ENCODE data around the gene NFE2L2. TPM values are rescaled to one million over a fixed set of nuclear protein-coding genes. Genes with fewer than 3 reads are reported as not detected.
A peak's percentile ranks its signal among the peaks of the same experiment; 100 is the strongest.

The NFE2L2 gene
- total RNA-seq, 4 donors from 2014 or later = 62.0 to 115 (median 72.3) TPM

DNA sequence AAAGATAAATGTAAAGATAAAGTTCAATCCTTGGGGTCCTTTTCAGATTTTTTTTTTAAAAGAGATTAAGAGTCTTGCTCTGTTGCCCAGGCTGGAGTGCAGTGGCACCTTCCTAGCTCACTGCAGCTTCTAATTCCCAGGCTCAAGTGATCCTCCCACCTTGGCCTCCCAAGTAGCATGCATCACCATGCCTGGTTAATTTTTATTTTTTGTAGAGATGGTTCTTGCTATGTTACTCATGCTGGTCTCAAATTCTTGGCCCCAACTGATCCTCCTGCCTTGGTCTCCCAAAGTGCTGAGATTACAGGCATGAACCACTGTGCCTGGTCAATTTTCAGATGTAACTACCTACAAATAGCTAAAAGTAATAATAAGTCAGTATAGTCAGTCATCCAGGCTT is 21.1 kb downstream of the NFE2L2 start:
- no peaks in the 10 kb centered on the region for H3K27me3 ChIP-seq
- peaks cover 95 to 100% (median 99%) of the 10 kb centered on the region in 4 donors for H3K4me1 ChIP-seq
- no peaks in the 10 kb centered on the region for H3K36me3 ChIP-seq
- H3K27ac ChIP-seq (replicated peaks in 1 of 4) = peak overlapping the region; percentile 81 to 91 (median 83)
- no peaks in the 10 kb centered on the region for H3K9me3 ChIP-seq
- no peak overlapping the region for H3K4me3 ChIP-seq
- no peak for TF ChIP-seq POLR2A (IDR thresholded peaks at IDR 0.05; ENCODE audit: low read depth)
- TF ChIP-seq POLR2AphosphoS5 (IDR thresholded peaks at IDR 0.05) = no peak
- no peak for TF ChIP-seq EP300 (IDR thresholded peaks at IDR 0.05)
- TF ChIP-seq, protein P1, sequence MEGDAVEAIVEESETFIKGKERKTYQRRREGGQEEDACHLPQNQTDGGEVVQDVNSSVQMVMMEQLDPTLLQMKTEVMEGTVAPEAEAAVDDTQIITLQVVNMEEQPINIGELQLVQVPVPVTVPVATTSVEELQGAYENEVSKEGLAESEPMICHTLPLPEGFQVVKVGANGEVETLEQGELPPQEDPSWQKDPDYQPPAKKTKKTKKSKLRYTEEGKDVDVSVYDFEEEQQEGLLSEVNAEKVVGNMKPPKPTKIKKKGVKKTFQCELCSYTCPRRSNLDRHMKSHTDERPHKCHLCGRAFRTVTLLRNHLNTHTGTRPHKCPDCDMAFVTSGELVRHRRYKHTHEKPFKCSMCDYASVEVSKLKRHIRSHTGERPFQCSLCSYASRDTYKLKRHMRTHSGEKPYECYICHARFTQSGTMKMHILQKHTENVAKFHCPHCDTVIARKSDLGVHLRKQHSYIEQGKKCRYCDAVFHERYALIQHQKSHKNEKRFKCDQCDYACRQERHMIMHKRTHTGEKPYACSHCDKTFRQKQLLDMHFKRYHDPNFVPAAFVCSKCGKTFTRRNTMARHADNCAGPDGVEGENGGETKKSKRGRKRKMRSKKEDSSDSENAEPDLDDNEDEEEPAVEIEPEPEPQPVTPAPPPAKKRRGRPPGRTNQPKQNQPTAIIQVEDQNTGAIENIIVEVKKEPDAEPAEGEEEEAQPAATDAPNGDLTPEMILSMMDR (IDR thresholded peaks at IDR 0.05) = no peak
- DNase-seq (ENCODE audit: extremely low spot score) = no peak
- intact Hi-C loops (cut with DNase I) = no loop called here

DNA sequence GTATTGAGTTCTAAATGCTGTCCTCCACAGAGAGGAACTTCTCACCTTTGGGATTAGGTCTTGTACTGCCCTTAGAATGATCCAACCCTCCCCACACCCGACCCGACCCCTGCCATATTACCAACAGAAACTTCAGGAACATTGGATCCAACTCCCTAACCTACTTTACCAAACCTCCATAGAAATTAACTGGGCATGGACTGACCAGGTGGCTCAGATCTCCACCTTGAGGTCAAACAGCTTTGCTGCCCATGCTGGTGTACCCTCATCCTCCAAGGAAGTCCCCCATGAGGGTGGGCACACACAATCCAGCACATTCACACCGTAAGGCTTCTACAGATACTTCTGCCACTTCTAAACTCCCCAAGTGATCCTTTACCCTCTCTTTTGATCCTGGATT is 21.5 kb downstream of the NFE2L2 start:
- no peaks in the 10 kb centered on the region for H3K27me3 ChIP-seq
- WGBS = 97% methylated on average over 3 of the region's 3 CpGs
- H3K36me3 ChIP-seq = no peaks in the 10 kb centered on the region
- no peak for DNase-seq (ENCODE audit: extremely low spot score)
- TF ChIP-seq EP300 (IDR thresholded peaks at IDR 0.05) (no peak), POLR2AphosphoS5 (IDR thresholded peaks at IDR 0.05) (no peak), POLR2A (IDR thresholded peaks at IDR 0.05; ENCODE audit: low read depth) (no peak)
- TF ChIP-seq, protein P1 (IDR thresholded peaks at IDR 0.05) = no peak
- H3K9me3 ChIP-seq = no peaks in the 10 kb centered on the region
- H3K4me1 ChIP-seq = peaks cover 95 to 100% (median 99%) of the 10 kb centered on the region in 4 donors
- peak overlapping the region in 2 of 4 donors; percentile 28 to 39 for H3K4me3 ChIP-seq
- intact Hi-C loops (cut with DNase I) = no loop called here
- peak overlapping the region; percentile 81 to 91 (median 83) for H3K27ac ChIP-seq (replicated peaks in 1 of 4)

DNA sequence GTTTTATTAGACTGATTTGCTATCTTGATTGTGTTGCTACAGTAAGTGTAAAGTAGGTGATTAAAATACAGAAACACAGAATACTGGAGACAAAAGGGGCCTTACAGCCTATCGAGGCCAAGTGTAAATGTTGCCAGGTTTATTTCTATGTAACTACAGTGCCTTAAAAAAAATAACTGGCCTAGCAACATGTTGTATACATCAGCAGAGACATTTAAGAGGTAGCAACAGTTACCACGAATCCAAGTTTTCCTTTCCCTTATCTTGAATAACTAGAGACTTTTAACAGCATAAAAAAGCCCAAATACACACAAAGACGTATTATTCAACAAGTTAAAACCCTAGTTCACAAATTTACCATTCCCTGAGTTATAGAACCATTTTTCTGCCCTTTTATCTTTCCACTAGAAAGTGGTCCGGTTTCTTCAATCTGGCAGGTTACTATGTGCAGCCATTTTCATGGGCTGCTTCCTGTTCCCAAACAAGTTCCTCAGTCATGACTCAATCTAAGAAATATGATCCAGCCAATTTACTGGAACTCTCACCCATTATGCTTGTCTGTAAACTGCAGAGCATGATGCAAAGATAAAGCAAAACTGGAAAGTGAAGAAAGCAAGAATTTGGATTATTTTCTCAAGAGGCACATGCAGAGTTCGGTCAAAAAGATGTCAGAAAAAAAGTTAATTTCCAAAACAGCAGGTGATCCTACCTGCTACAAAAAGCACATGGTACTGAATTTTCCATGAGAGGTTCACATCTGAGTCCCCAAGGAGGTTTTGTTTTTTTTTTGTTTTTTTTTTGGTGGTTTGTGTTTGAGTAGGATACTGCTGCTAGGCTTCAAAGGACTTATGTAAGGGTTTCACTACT is 22.2 kb downstream of the NFE2L2 start:
- no peaks in the 10 kb centered on the region for H3K36me3 ChIP-seq
- H3K27me3 ChIP-seq = no peaks in the 10 kb centered on the region
- WGBS = 12% methylated on average over 5 of the region's 5 CpGs
- no peak for DNase-seq (ENCODE audit: extremely low spot score)
- no peaks in the 10 kb centered on the region for H3K9me3 ChIP-seq
- H3K27ac ChIP-seq (replicated peaks in 1 of 4) = peak overlapping the region; percentile 81 to 91 (median 83)
- TF ChIP-seq POLR2AphosphoS5 (IDR thresholded peaks at IDR 0.05) (peak; percentile 66 to 77), POLR2A (IDR thresholded peaks at IDR 0.05; ENCODE audit: low read depth) (no peak), EP300 (IDR thresholded peaks at IDR 0.05) (peak; percentile 68)
- TF ChIP-seq, protein P1 (IDR thresholded peaks at IDR 0.05) = no peak
- peak overlapping the region; percentile 22 to 49 (median 34) for H3K4me3 ChIP-seq
- intact Hi-C loops (cut with DNase I) = no loop called here
- H3K4me1 ChIP-seq = peaks cover 95 to 100% (median 99%) of the 10 kb centered on the region in 4 donors

DNA sequence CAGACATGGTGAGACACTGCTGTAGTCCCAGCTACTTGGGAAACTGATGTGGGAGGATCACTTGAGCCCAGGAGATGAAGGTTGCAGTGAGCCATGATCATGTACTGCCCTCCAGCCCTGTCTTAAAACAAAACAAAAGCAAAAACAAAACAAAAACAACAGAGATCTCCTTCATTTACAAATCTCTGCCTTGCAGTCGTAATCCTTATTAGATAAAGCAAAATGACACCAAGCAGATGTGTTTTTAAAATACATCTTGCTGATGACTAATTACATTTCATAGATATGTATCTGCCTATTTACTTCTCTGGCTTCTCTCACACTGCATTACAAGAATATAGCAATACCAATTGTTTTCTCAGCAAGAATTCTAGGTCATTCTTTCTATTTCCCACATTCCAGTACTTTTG is 22.8 kb downstream of the NFE2L2 start:
- no peaks in the 10 kb centered on the region for H3K36me3 ChIP-seq
- H3K4me3 ChIP-seq = peak overlapping the region; percentile 22 to 49 (median 34)
- peaks cover 95 to 100% (median 99%) of the 10 kb centered on the region in 4 donors for H3K4me1 ChIP-seq
- TF ChIP-seq POLR2A (IDR thresholded peaks at IDR 0.05; ENCODE audit: low read depth) = no peak
- TF ChIP-seq, protein P1 (IDR thresholded peaks at IDR 0.05) = no peak
- no peak for TF ChIP-seq EP300 (IDR thresholded peaks at IDR 0.05)
- no peak for TF ChIP-seq POLR2AphosphoS5 (IDR thresholded peaks at IDR 0.05)
- DNase-seq (ENCODE audit: extremely low spot score) = no peak
- 35% methylated on average over 1 of the region's 1 CpG for WGBS
- no peaks in the 10 kb centered on the region for H3K27me3 ChIP-seq
- intact Hi-C loops (cut with DNase I) = no loop called here
- H3K27ac ChIP-seq (replicated peaks in 1 of 4) = peak overlapping the region; percentile 81 to 91 (median 83)
- H3K9me3 ChIP-seq = no peaks in the 10 kb centered on the region

Measured in esophagus muscularis mucosa (tissue), 4 donors.